KOPT-K1 (cell line): Measurements from ENCODE around the gene CACNA2D2.

Source experiments
- H3K27ac ChIP-seq: fragments of 200-600 bp; sonication (generic); 2 replicates; pipeline ENCODE4 v1.5.1; 2016; ENCODE audit warnings: antibody characterized with exemption, mild to moderate bottlenecking, low read depth, low read length; ENCODE audit not compliant: poor library complexity, severe bottlenecking
- H3K36me3 ChIP-seq: fragments of 200-600 bp; sonication (generic); 2 replicates; pipeline ENCODE4 v1.5.1; 2017; ENCODE audit warnings: antibody characterized with exemption, mild to moderate bottlenecking, low read length, moderate library complexity; ENCODE audit not compliant: insufficient read depth
- H3K9me3 ChIP-seq: fragments of 200-600 bp; sonication (generic); 2 replicates; pipeline ENCODE4 v1.5.1; 2017; ENCODE audit warnings: antibody characterized with exemption, low read length, mild to moderate bottlenecking; ENCODE audit not compliant: insufficient read depth, poor library complexity, severe bottlenecking

CACNA2D2 gene

DNA sequence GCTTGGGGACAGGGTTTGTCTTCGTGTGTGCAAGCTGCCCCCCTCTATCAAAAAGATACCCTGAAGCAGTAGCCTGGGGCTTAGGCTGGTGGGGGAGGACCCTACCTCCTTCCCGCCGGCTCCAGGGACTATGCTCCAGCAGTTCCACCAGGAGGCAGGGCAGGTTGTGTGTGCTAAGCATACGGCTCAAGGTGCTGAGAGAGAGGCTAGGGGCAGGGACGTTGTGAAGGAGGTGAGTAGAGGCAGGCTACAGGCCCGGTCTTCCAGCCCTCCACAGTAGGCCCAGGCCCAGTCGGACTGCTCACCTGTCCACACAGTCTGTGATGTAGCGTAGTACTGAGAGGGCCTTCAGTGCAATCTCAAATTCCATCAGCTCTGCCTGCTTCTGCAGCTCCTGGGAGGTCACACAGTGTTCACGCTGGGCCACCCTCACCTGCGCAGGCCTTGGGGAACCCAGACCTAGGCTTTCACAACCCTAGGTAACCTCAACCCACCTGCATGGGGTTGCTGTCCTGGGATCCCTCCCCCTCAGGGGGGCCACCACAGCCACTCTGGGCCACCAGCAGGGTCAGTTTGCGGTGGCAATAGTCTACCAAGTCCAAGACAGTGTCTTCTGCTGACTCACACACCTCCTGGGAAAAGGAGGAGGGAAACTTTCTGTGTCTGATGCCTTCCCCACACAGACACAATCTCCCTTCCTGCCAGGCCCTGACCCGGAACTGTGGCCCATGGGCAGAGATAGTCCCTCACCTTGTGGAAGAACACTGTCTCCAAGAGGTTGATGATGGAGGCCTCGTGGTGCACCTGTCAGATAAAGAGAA, 160.4 kb downstream of the CACNA2D2 start:
- Histone ChIP-seq H3K36me3 (peaks cover 8% of the 10 kb centered on the region; the same call in 1 of the 2 replicates), H3K27ac (no peak overlapping the region), H3K9me3 (no peaks in the 10 kb centered on the region)

DNA sequence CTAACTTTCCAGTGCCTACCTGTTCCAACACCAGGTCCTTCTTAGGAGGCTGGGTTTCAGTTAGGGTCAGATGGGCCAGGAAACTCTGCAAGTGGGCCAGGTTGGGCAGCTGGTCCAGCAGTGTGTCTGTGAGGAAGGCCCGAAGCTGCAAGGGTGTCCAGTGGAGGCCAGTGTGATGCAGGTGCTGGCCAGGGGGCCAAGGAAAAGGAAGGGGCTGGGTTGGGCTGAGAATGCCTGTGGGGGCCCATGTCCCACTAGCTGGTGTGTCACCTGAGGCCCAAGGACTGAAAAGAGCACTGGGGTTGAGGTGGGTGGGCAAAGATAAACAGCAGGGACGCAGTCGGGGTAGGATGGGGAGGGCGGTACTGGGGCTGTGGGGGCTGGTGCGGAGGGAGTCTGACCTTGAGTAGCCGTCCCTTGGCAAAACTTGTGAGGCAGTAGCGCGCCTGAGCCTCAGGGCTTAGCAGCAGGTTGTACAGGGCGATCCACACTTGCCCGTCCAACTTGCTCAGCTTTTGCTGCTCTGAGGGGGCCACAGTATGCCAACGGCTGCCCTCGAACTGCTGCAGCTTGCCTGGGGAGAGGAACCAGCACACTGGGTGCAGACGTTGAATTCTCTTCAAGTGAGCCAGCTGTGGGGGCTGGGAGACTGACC, 161.3 kb downstream of the CACNA2D2 start:
- H3K36me3 ChIP-seq: no peaks in the 10 kb centered on the region
- no peak overlapping the region for H3K27ac ChIP-seq
- no peaks in the 10 kb centered on the region for H3K9me3 ChIP-seq

DNA sequence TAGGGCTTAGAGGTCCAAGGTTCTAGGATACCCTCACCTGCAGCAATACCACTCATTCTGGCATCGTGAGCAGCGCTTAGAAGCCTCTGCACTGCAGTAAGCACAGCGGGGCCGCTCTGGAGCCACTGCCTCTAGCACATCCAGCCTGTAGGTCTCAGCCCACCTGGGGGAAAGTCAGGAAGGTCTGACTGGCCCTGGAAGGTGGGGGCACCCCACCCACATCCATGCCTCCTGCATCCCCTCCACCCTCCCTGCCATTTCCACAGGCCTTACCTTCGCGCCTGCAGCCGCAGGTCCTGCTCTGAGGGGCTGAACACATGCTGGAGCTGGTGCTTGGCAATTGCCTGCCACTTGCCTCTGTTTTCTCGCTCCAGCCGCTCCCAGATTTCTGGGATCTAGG, 161.9 kb downstream of the CACNA2D2 start:
- no peaks in the 10 kb centered on the region for H3K9me3 ChIP-seq
- no peak overlapping the region for H3K27ac ChIP-seq
- H3K36me3 ChIP-seq: no peaks in the 10 kb centered on the region

DNA sequence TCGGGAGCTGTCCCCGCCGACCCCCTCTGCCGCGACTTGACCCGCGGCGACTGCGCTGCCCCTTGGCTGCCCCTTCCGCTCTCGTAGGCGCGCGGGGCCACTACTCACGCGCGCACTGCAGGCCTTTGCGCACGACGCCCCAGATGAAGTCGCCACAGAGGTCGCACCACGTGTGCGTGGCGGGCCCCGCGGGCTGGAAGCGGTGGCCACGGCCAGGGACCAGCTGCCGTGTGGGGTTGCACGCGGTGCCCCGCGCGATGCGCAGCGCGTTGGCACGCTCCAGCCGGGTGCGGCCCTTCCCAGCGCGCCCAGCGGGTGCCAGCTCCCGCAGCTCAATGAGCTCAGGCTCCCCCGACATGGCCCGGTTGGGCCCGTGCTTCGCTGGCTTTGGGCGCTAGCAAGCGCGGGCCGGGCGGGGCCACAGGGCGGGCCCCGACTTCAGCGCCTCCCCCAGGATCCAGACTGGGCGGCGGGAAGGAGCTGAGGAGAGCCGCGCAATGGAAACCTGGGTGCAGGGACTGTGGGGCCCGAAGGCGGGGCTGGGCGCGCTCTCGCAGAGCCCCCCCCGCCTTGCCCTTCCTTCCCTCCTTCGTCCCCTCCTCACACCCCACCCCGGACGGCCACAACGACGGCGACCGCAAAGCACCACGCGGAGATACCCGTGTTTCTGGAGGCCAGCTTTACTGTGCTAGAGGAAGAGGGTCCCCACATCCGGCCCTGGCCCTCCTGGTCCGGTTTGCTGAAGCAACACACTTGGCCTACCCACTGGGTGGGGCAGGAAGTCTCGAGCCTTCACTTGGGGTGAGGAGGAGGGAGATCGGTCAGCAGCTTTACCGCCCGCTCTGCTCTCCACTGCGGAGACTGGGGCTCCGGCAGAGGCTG, 162.7 kb downstream of the CACNA2D2 start, which contains the start of gene RASSF1:
TSS of gene RASSF1 (minus strand) at position 389 of the 882 bp plus-strand sequence. CDS start at position 358, 31 bp downstream.
- H3K9me3 ChIP-seq: no peaks in the 10 kb centered on the region
- H3K36me3 ChIP-seq: 0 out of 2 replicates have a peak, but pooled peaks cover 2% of the 10 kb centered on the region
- H3K27ac ChIP-seq: no peak within 1 kb of the TSS

DNA sequence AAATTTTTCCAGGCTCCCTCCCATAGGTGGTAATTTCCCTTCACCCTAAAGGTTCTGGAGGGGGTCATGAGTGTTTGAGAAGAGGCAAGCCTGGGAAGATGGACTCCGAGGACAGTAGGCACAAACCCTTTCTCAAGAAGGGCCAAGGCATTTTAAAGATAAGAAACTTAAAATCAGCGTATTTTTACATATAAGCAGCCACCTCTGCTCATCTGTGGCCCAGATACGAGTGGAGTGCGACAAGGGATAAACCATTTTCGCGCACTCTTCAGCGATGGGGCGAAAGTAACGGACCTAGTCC, 163.3 kb downstream of the CACNA2D2 start:
- no peak overlapping the region for H3K27ac ChIP-seq
- H3K9me3 ChIP-seq: no peaks in the 10 kb centered on the region
- 0 out of 2 replicates have a peak, but pooled peaks cover 5% of the 10 kb centered on the region for H3K36me3 ChIP-seq

DNA sequence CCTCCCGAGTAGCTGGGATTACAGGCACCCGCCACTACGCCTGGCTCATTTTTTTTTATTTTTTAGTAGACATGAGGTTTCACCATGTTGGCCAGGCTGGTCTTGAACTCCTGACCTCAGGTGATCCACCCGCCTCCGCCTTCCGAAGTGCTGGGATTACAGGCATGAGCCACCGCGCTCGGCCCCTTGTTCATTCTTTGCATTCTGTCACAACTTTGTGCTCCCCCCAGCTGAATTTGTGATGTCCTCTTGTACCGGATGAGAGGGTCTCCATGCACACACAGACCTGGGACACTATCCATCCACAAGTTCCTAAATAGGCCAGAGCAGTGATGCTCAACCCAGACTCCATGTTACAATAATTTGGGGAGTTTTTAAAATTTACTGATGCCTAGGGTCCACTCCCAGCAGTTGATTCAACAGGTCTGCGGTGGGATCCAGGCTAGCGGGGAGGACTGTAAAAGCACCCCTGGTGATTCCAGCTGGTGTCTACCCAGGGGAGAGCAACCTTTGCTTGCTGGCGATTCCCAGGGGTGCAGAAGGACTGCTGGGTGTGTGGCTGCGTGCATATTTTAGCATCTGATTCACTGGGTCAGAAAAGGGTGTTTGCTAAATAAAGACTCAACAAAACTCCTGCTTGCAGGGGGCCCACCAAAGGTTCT, 163.8 kb downstream of the CACNA2D2 start:
- no peak overlapping the region for H3K27ac ChIP-seq
- no peaks in the 10 kb centered on the region for H3K9me3 ChIP-seq
- peaks cover 8% of the 10 kb centered on the region for H3K36me3 ChIP-seq

DNA sequence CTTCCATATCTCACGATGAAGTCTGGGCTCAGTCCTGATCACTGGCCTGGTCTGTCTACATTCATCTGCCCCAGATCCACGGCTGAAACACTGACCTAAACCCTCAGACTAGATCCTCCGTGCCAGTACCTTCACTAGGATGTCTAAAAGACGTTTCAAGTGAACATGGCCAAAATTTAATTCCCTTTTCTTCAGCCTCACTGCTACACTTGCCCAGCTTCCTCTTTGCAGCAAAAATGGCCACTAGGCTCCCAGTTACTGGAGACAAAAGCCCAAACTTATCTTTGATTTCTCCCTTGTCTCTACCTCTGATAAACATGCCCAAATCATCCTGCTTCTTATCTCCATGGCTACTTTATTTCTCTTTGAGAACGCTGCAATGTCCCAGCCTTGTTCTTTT, 164.5 kb downstream of the CACNA2D2 start:
- Histone ChIP-seq H3K9me3 (no peaks in the 10 kb centered on the region), H3K27ac (peak overlapping the region; percentile 89), H3K36me3 (peaks cover 15% of the 10 kb centered on the region)

DNA sequence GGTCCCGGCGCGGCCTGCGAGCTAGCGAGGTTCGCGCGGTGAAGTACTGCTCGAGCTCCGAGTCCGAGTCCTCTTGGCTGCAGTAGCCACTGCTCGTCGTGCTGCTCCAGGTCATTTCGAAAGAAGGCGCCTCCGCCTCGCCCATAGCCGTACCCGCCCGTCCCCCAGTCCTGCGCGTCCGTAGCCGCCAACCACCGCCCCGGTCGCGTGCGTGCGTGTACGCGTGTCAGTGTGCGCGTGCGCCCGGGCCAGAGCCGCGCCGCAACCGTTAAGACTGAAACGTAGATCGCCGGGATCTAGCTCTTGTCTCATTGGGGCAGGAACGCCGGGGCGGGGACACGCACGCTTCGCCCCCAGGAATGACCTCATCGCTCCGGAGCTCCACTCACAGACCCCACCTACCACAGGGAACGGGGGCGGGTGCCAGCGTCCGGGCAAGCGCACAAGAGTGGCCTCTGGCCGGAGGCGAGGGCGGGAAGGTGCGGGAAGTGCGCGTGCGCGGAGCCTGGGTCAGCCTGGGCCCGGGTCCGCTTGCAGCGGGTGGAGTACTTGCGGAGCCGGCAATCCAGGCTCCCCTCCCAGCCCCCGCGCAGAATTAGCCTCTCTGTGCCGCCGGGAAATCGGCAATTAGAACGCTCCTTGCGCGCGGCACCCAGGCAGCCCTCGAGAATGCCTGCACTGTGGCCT, 166.1 kb downstream of the CACNA2D2 start:
- peak overlapping the region; percentile 89 for H3K27ac ChIP-seq

DNA sequence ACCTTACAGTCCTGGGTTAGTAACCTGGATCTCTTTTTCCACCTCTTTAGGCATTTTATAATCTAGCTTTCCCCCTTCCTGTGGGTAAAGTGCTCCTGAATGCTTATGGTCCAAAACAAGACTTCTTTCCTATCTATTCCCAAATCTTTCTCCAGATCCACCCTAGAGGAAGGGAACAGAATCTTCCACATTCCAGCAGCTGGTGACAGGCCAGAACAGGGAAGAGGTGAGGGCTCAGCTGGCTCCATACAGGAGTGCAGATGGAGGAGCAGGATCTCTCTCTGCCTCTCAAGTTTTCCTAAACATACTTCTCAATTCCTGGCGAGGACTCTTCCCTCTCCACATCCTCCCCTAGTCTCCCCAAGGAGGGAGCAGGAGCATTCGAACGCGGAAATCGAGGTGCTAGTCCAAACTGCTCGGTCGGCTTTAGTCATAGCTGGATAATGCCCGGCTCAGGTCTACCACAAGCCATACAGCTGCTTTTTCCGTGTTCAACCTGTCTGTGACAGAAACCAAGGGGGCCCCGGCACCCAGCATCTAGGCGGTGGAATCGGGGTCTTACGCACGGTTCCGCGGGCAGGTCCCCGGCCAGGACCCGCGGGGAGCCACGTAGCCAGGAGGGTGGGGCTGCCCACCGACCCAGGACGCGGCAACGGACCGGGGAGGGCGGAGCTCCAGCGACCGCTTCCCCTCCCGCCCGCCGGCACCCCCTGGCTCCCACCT, 166.8 kb downstream of the CACNA2D2 start:
- H3K9me3 ChIP-seq: no peaks in the 10 kb centered on the region
- peaks cover 38% of the 10 kb centered on the region for H3K36me3 ChIP-seq
- H3K27ac ChIP-seq: peak overlapping the region; percentile 89

More for the DNA sequence above, 166.1 kb downstream of the CACNA2D2 start:
- H3K9me3 ChIP-seq: no peaks in the 10 kb centered on the region
- H3K36me3 ChIP-seq: peaks cover 31% of the 10 kb centered on the region

DNA sequence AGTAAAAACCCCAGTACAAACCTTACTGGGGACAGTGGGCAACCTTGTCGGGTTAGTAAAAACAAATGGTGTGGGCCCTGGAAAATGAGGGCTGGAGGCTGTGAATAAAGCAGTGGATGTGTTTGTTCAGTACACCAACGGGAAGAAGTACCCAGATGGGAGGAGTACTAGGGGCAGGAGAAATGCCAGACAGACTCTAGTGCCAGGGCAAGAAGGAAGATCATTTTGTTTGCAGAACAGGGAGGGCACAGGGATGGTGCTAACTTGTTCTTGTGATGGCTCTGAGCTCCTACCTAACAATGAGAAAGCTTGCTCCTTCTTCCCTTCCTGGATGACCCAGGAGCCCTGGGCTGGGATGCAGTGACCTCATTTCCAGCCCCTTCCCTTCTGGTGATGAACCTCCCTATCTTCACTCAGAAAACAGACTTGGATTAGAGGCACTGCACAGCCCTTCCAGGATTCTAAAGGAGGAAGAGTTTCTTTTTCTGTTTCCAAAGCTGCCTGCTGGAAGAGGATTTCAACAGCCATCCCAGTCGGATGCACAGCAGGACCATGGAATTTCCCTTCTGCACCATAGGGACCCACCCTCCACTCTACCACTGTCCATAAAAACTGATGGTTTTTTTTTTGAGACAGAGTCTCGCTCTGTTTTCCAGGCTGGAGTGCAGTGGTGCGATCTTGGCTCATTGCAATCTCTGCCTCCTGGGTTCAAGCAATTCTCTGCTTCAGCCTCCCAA, 168.9 kb downstream of the CACNA2D2 start:
- Histone ChIP-seq H3K27ac (no peak overlapping the region), H3K9me3 (no peaks in the 10 kb centered on the region), H3K36me3 (peaks cover 60% of the 10 kb centered on the region)

DNA sequence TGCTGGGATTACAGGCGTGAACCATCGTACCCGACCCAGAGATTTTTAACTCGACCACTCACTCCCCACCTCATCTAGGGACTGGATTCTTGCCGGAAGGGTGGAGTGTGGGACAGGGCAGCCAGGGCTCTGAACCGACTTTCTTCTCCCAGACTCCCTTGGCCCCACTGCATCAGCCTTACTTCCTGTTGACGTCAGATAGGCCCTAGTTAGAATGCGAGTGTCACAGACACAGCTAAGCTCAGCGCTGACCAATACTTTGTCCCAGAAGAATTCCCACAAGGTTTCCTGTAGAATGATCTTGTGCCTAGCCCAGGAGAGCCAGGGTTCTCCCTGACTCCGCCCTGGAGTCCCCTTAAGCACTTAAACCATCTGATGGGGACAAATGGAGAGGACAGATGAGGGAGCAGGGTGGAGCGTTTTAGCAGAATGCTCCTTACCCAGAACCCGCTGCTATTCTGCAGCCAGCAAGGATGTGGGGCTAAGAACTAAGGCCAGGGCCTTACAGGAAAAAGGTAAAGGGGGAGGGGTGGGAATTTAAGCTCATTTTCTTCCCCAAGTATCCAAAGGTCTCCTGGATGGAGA, 169.6 kb downstream of the CACNA2D2 start:
- Histone ChIP-seq H3K36me3 (peaks cover 64% of the 10 kb centered on the region), H3K27ac (no peak overlapping the region), H3K9me3 (no peaks in the 10 kb centered on the region)

DNA sequence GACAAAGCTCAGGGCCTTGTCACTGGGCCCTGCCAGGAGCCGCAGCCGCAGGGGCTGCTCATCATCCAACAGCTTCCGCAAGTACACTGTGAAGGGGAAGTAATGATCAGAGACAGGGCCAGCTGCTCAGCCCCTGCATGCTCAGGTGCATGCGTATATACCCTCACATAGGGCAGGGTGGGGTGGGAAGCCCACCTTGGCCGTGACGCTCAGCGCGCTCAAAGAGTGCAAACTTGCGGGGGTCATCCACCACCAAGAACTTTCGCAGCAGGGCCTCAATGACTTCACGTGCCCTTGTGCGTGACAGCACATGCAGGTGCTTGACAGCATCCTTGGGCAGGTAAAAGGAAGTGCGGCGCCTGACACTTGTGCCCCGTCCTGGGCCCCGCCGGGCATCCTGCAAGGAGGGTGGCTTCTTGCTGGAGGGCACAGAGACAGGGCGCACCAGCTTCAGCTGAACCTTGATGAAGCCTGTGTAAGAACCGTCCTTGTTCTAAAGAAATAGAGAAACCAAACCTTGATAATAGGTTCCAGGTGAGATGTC, 172.0 kb downstream of the CACNA2D2 start:
- Histone ChIP-seq H3K36me3 (peaks cover 64% of the 10 kb centered on the region), H3K9me3 (no peaks in the 10 kb centered on the region), H3K27ac (no peak overlapping the region)

DNA sequence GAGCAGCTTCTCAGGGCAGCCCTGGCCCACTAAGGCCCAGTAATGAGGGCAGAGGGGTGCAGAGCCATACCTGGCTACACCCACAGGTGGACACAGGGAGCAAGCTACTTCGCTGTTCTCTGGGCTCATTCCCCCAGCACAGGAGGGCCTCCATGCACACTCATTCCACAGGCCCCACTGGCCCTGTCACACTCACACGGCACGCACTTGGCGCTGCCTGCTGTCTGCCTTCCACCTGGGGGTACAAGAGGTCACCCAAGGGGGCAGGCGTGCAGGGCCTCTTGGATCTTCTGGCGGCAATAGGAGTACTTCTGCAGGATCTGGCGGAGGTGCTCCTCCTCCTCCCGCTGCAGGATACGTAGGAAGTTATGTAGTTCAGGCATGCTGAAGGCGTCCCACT, 173.1 kb downstream of the CACNA2D2 start:
- Histone ChIP-seq H3K27ac (no peak overlapping the region), H3K36me3 (peaks cover 68% of the 10 kb centered on the region), H3K9me3 (no peaks in the 10 kb centered on the region)
